PC-3 (cell line): ENCODE measurements around the gene DIAPH1.

Experiments used
- CTCF ChIP-seq: fragments of 300-600 bp; sonication (generic); conservative IDR thresholded peaks from 2 replicates; pipeline ENCODE4 v1.5.1; 2017; ENCODE audit warnings: antibody characterized with exemption, low read depth, mild to moderate bottlenecking, low read length
- EZH2 ChIP-seq: fragments of 300-600 bp; sonication (generic); IDR thresholded peaks from one replicate; pipeline ENCODE4 v1.6.1; 2017; ENCODE audit warnings: antibody characterized with exemption, mild to moderate bottlenecking, low read length; ENCODE audit not compliant: unreplicated experiment
- EZH2phosphoT487 ChIP-seq: fragments of 300-600 bp; sonication (generic); IDR thresholded peaks from 2 replicates; pipeline ENCODE4 v1.6.1; 2018; ENCODE audit warnings: mild to moderate bottlenecking, antibody characterized with exemption, low read length, borderline replicate concordance

- TF ChIP-seq EZH2: no peak
- no peak for TF ChIP-seq CTCF
- no peak for TF ChIP-seq EZH2phosphoT487
Observed at GRCh38 chr5:141521244-141521781, 97.5 kb downstream of the DIAPH1 start.
